Activated naive CD4-positive, alpha-beta T cell treated with anti-CD3 and anti-CD28 coated beads, Interleukin-2, amount 10 ng/mL, durations not matched to agents 7 days and 5 days (primary cell): ENCODE data around the gene TGFBRAP1.

Experiments
- CTCF ChIA-PET: fragments of 350-600 bp; sonication (Branson Sonifier 250); formaldehyde crosslinking; loops from one replicate; lab custom pipeline; 2021; ENCODE audit warnings: antibody characterized with exemption; lab: Charles Lee
- DNase-seq: peaks from one replicate; pipeline ENCODE4 v3.0.0-alpha.2; 2020
- H3K27ac Mint-ChIP-seq: one replicate; pipeline ENCODE4 v1.8.0; 2021; ENCODE audit warnings: mild to moderate bottlenecking, moderate library complexity, mixed read lengths
- H3K27me3 Mint-ChIP-seq: one replicate; pipeline ENCODE4 v1.8.0; 2021; ENCODE audit warnings: mild to moderate bottlenecking, mixed read lengths
- H3K36me3 Mint-ChIP-seq: one replicate; pipeline ENCODE4 v1.8.0; 2021; ENCODE audit warnings: mixed read lengths
- H3K4me1 Mint-ChIP-seq: one replicate; pipeline ENCODE4 v1.8.0; 2021; ENCODE audit warnings: mixed read lengths
- H3K4me3 Mint-ChIP-seq: one replicate; pipeline ENCODE4 v1.8.0; 2021; ENCODE audit warnings: mild to moderate bottlenecking, moderate library complexity, mixed read lengths
- H3K9me3 Mint-ChIP-seq: one replicate; pipeline ENCODE4 v1.8.0; 2021; ENCODE audit warnings: mixed read lengths

The TGFBRAP1 gene

GRCh38 chr2:105296017-105296611 is 33.4 kb downstream of the TGFBRAP1 start:
- no peak for DNase-seq
- peaks cover 2% of the 10 kb centered on the region for H3K4me1 Mint-ChIP-seq
- H3K27me3 Mint-ChIP-seq: no peaks in the 10 kb centered on the region
- H3K36me3 Mint-ChIP-seq: peaks cover 35% of the 10 kb centered on the region
- no peak overlapping the region for H3K4me3 Mint-ChIP-seq
- CTCF ChIA-PET: no interaction called here
- no peak overlapping the region for H3K27ac Mint-ChIP-seq
- H3K9me3 Mint-ChIP-seq: no peaks in the 10 kb centered on the region

DNA sequence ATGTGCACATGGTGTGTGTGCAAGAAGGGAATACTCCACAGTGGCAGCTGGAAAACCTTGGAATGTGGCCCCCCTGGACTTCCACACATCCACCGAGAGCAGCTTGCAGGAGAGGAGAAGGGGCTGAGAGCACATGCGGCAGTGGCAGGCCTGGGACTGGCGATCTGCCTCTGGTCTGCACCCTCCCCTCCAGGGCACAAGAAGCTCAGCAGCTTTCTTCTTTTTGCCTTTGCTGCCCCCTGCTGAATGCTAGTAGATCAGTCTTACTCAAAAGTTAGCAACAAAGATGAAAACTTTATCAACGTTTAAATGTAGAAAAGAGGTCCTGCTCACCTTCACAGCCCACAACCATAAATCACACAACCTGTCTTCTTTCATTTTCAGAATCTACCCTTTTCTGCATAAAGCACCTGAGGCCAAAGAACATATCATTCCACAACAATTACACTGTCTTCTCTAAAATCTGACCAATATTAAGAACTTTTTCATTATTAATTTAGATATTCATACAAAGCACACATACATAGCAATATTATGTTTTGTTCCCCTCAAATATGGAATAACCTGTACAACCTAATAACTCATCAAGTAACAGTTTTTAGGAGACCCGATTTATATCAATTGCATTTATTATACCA is 34.6 kb downstream of the TGFBRAP1 start:
- DNase-seq: peak; percentile 56
- Mint-ChIP-seq H3K4me1 (no peaks in the 10 kb centered on the region), H3K27ac (no peak overlapping the region), H3K27me3 (no peaks in the 10 kb centered on the region), H3K9me3 (no peaks in the 10 kb centered on the region), H3K36me3 (peaks cover 40% of the 10 kb centered on the region), H3K4me3 (no peak overlapping the region)
- CTCF ChIA-PET: interaction anchor here (0.5 to 1.0 kb wide), 2 partner anchors 9 to 16 kb away, joined by 3 to 4 read pairs; no protein-coding TSS in a partner anchor

DNA sequence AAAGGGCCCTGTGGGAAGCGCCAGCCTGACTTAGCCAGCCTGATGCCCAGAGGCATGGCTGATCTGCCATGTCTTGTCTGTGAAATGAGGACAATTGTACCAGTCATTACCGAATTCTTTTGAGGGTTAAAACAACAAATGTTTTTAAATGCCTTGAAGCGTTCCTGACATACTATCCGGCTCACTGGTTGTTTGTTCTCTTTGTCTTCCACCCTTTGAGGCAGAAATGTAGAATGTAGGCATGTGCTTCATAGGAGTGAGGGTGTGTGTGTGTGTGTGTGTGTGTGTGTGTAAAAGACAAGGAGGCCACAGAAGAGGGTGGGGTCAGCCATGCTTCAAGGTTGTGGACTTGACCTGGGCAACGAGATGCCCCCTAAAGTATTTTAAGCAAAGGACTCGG is 35.5 kb downstream of the TGFBRAP1 start:
- DNase-seq: no peak
- Mint-ChIP-seq H3K27me3 (no peaks in the 10 kb centered on the region), H3K36me3 (peaks cover 43% of the 10 kb centered on the region), H3K27ac (no peak overlapping the region), H3K4me1 (no peaks in the 10 kb centered on the region), H3K4me3 (no peak overlapping the region), H3K9me3 (no peaks in the 10 kb centered on the region)
- CTCF ChIA-PET: interaction anchor here (1.1 kb wide), 1 partner anchor 8 kb away, joined by 4 read pairs; no protein-coding TSS in a partner anchor

- CTCF ChIA-PET: interaction anchor here (1.5 kb wide), 1 partner anchor 11 kb away, joined by 5 read pairs; no protein-coding TSS in a partner anchor
- Mint-ChIP-seq H3K9me3 (no peaks in the 10 kb centered on the region), H3K27ac (no peak overlapping the region), H3K27me3 (no peaks in the 10 kb centered on the region), H3K4me3 (no peak overlapping the region), H3K4me1 (no peaks in the 10 kb centered on the region), H3K36me3 (peaks cover 33% of the 10 kb centered on the region)
- DNase-seq: no peak
Measured at GRCh38 chr2:105291981-105292380, 37.6 kb downstream of the TGFBRAP1 start.

GRCh38 chr2:105290981-105291660 is 38.4 kb downstream of the TGFBRAP1 start:
- no peaks in the 10 kb centered on the region for H3K4me1 Mint-ChIP-seq
- H3K9me3 Mint-ChIP-seq: no peaks in the 10 kb centered on the region
- no peaks in the 10 kb centered on the region for H3K27me3 Mint-ChIP-seq
- no peak for DNase-seq
- H3K36me3 Mint-ChIP-seq: peaks cover 31% of the 10 kb centered on the region
- no peak overlapping the region for H3K27ac Mint-ChIP-seq
- no peak overlapping the region for H3K4me3 Mint-ChIP-seq
- CTCF ChIA-PET: no interaction called here

DNA sequence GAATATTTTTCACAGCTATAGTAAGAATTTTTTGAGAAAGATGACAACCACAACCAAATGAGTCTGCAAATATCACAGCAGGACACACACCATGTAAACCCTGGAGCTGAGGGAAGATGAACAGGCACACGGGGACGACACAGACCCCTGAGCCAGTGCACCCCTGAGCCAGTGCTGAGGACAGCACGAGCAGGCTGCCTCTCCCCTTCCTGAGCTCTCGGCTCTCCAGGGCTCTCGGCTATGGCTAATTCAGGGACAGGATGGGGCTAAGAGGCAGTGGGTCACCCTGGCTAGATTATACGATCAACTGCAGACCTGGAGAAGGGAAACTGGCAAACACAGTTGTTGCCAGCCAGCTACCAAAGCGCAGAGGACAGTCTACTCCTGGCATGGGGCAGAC is 41.4 kb downstream of the TGFBRAP1 start:
- DNase-seq: no peak
- Mint-ChIP-seq H3K36me3 (peaks cover 24% of the 10 kb centered on the region), H3K4me1 (no peaks in the 10 kb centered on the region), H3K27me3 (no peaks in the 10 kb centered on the region), H3K4me3 (no peak overlapping the region), H3K9me3 (no peaks in the 10 kb centered on the region), H3K27ac (no peak overlapping the region)
- CTCF ChIA-PET: interaction anchor here (0.6 to 1.7 kb wide), 12 partner anchors 9 to 237 kb away, joined by 3 to 5 read pairs (median 4); partner anchors contain the start of gene TGFBRAP1

DNA sequence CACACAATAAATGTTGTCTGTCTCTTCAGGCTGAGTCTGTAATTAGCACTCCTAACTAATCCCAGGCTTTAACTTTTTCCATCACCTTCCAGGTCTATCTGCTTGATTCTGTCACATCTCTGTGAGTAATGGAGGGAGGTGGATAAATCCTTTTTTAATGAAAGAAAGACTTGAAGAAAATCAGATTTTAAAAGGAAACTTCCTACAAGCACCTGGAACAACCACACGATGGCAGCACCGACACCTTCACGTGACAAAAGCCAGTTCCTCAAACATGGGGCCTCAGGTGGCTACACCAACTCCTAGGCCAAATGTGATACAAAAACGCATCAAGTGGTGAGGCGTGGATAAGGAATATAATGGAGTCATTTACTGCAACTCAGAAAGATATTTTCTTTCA is 41.8 kb downstream of the TGFBRAP1 start:
- Mint-ChIP-seq H3K9me3 (no peaks in the 10 kb centered on the region), H3K36me3 (peaks cover 24% of the 10 kb centered on the region), H3K27ac (no peak overlapping the region), H3K27me3 (no peaks in the 10 kb centered on the region), H3K4me3 (no peak overlapping the region), H3K4me1 (no peaks in the 10 kb centered on the region)
- CTCF ChIA-PET: interaction anchor here (0.7 to 1.7 kb wide), 12 partner anchors 8 to 238 kb away, joined by 3 to 5 read pairs (median 4); partner anchors contain the start of gene TGFBRAP1
- peak; percentile 59 for DNase-seq

GRCh38 chr2:105283532-105283931 is 46.0 kb downstream of the TGFBRAP1 start:
- no peaks in the 10 kb centered on the region for H3K27me3 Mint-ChIP-seq

GRCh38 chr2:105280281-105280680 is 49.3 kb downstream of the TGFBRAP1 start:
- no peaks in the 10 kb centered on the region for H3K4me1 Mint-ChIP-seq
- no peaks in the 10 kb centered on the region for H3K27me3 Mint-ChIP-seq
- no peak overlapping the region for H3K4me3 Mint-ChIP-seq
- DNase-seq: no peak
- peaks cover 20% of the 10 kb centered on the region for H3K36me3 Mint-ChIP-seq
- no peaks in the 10 kb centered on the region for H3K9me3 Mint-ChIP-seq
- H3K27ac Mint-ChIP-seq: no peak overlapping the region
- CTCF ChIA-PET: interaction anchor here (2.1 kb wide), 1 partner anchor 12 kb away, joined by 5 read pairs; no protein-coding TSS in a partner anchor

More at GRCh38 chr2:105283532-105283931, 46.0 kb downstream of the TGFBRAP1 start:
- Mint-ChIP-seq H3K36me3 (peaks cover 13% of the 10 kb centered on the region), H3K4me1 (no peaks in the 10 kb centered on the region), H3K9me3 (no peaks in the 10 kb centered on the region), H3K4me3 (no peak overlapping the region), H3K27ac (no peak overlapping the region)
- no peak for DNase-seq
- CTCF ChIA-PET: interaction anchor here (0.5 kb wide), 1 partner anchor 237 kb away, joined by 3 read pairs; no protein-coding TSS in a partner anchor

GRCh38 chr2:105279126-105279525 is 50.4 kb downstream of the TGFBRAP1 start:
- H3K27me3 Mint-ChIP-seq: no peaks in the 10 kb centered on the region
- no peak overlapping the region for H3K27ac Mint-ChIP-seq
- no peak for DNase-seq
- H3K9me3 Mint-ChIP-seq: no peaks in the 10 kb centered on the region
- peaks cover 15% of the 10 kb centered on the region for H3K36me3 Mint-ChIP-seq
- H3K4me1 Mint-ChIP-seq: no peaks in the 10 kb centered on the region
- H3K4me3 Mint-ChIP-seq: no peak overlapping the region
- CTCF ChIA-PET: interaction anchor here (0.7 to 1.3 kb wide), 3 partner anchors 9 to 120 kb away, joined by 3 to 4 read pairs (median 3); partner anchors contain the start of gene FHL2

DNA sequence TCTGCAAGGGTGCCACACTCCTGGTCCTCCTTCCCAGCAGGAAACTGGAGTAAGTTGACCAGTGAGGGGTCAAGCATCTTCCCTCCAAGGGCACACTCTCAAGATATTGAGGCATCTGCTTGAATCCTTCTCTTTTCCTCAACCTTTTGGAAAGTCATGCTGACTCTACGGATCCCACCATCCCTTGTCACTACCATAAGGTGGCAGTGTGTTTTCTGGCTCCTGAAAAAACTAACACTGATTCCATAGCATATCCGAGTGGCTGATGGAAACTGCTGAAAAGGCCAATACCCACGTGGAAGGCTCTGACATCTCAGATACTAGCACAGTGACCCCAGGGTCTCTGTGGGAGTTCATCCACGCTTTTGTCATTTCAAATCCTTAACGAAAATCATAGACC is 50.9 kb downstream of the TGFBRAP1 start:
- no peak for DNase-seq
- CTCF ChIA-PET: interaction anchor here (1.0 to 1.3 kb wide), 2 partner anchors 9 to 16 kb away, joined by 3 to 4 read pairs; no protein-coding TSS in a partner anchor
- Mint-ChIP-seq H3K4me1 (no peaks in the 10 kb centered on the region), H3K4me3 (no peak overlapping the region), H3K27me3 (no peaks in the 10 kb centered on the region), H3K36me3 (peaks cover 15% of the 10 kb centered on the region), H3K27ac (no peak overlapping the region), H3K9me3 (no peaks in the 10 kb centered on the region)

- no peak for DNase-seq
- Mint-ChIP-seq H3K4me1 (no peaks in the 10 kb centered on the region), H3K36me3 (peaks cover 27% of the 10 kb centered on the region), H3K27ac (no peak overlapping the region), H3K4me3 (no peak overlapping the region), H3K9me3 (no peaks in the 10 kb centered on the region), H3K27me3 (no peaks in the 10 kb centered on the region)
- CTCF ChIA-PET: interaction anchor here (1.2 kb wide), 1 partner anchor 14 kb away, joined by 3 read pairs; no protein-coding TSS in a partner anchor
Measured at GRCh38 chr2:105274046-105274445, 55.5 kb downstream of the TGFBRAP1 start.

- no peaks in the 10 kb centered on the region for H3K27me3 Mint-ChIP-seq
- CTCF ChIA-PET: interaction anchor here (0.6 kb wide), 1 partner anchor 102 kb away, joined by 4 read pairs; no protein-coding TSS in a partner anchor
- H3K4me3 Mint-ChIP-seq: no peak overlapping the region
- peaks cover 32% of the 10 kb centered on the region for H3K36me3 Mint-ChIP-seq
- no peak for DNase-seq
- H3K27ac Mint-ChIP-seq: no peak overlapping the region
- H3K9me3 Mint-ChIP-seq: no peaks in the 10 kb centered on the region
- H3K4me1 Mint-ChIP-seq: no peaks in the 10 kb centered on the region
Measured at GRCh38 chr2:105272176-105272575, 57.4 kb downstream of the TGFBRAP1 start.
